Keratinocyte (primary cell): Measurements from ENCODE around the gene KLHDC8B. TPM values are rescaled to one million over a fixed set of nuclear protein-coding genes. Genes with fewer than 3 reads are reported as not detected.

Source experiments
- DNase-seq: peaks from one replicate; pipeline ENCODE4 v3.0.0-alpha.2; 2011; ENCODE audit warnings: low read depth, missing footprints, low spot score
- FAIRE-seq: peaks from 2 replicates; lab custom pipeline; 2011; peaks lifted over from hg19 to GRCh38; lab: Jason Lieb, UNC
- H2AFZ ChIP-seq: 2 replicates; pipeline ENCODE4 v1.6.0; 2012; ENCODE audit warnings: low read length, control low read depth, inconsistent platforms; ENCODE audit not compliant: control insufficient read depth
- H3K27ac ChIP-seq: 2 replicates; pipeline ENCODE4 v1.5.1; 2011; ENCODE audit warnings: low read length; ENCODE audit not compliant: control insufficient read depth, insufficient read depth
- H3K27me3 ChIP-seq: 3 replicates; pipeline ENCODE4 v1.6.0; 2011; ENCODE audit warnings: low read length; ENCODE audit not compliant: control insufficient read depth, insufficient read depth; ENCODE audit errors: extremely low read depth
- H3K36me3 ChIP-seq, 2 experiments: 2 replicates in 1 of 2; 3 replicates in 1 of 2; pipeline ENCODE4 v1.5.1; 2011; ENCODE audit warnings: low read length in 2 of 2, mild to moderate bottlenecking in 1 of 2; ENCODE audit not compliant: control insufficient read depth in 2 of 2, insufficient read depth in 2 of 2; ENCODE audit errors: extremely low read depth in 1 of 2
- H3K4me1 ChIP-seq: 3 replicates; pipeline ENCODE4 v1.5.1; 2011; ENCODE audit warnings: low read length; ENCODE audit not compliant: control insufficient read depth, insufficient read depth; ENCODE audit errors: extremely low read depth
- H3K4me2 ChIP-seq: 3 replicates; pipeline ENCODE4 v1.6.0; 2011; ENCODE audit warnings: low read depth, low read length; ENCODE audit not compliant: control insufficient read depth, insufficient read depth; ENCODE audit errors: extremely low read depth
- H3K4me3 ChIP-seq, 3 experiments: fragments of 200-600 bp in 1 of 3; sonication (generic) in 1 of 3; 2 replicates in 2 of 3; 3 replicates in 1 of 3; pipeline ENCODE4 v1.5.1; 2011 to 2016; ENCODE audit warnings: low read length in 3 of 3, mild to moderate bottlenecking in 3 of 3, control low read depth in 2 of 3, inconsistent platforms in 1 of 3, low read depth in 1 of 3, mixed read lengths in 1 of 3, mixed run types in 1 of 3, moderate library complexity in 1 of 3; ENCODE audit not compliant: control insufficient read depth in 2 of 3, insufficient read depth in 2 of 3; ENCODE audit errors: extremely low read depth in 1 of 3
- H3K79me2 ChIP-seq: 2 replicates; pipeline ENCODE4 v1.6.0; 2012; ENCODE audit warnings: low read length; ENCODE audit not compliant: control insufficient read depth, insufficient read depth
- H3K9ac ChIP-seq: 3 replicates; pipeline ENCODE4 v1.6.0; 2011; ENCODE audit warnings: low read length; ENCODE audit not compliant: control insufficient read depth, insufficient read depth; ENCODE audit errors: extremely low read depth
- H3K9me1 ChIP-seq: 3 replicates; pipeline ENCODE4 v1.6.0; 2011; ENCODE audit warnings: low read length; ENCODE audit not compliant: control insufficient read depth, insufficient read depth; ENCODE audit errors: extremely low read depth
- H3K9me3 ChIP-seq: 2 replicates; pipeline ENCODE4 v1.5.1; 2012; ENCODE audit warnings: low read depth, low read length; ENCODE audit not compliant: control insufficient read depth
- H4K20me1 ChIP-seq: 3 replicates; pipeline ENCODE4 v1.6.0; 2011; ENCODE audit warnings: low read length; ENCODE audit not compliant: control insufficient read depth, insufficient read depth; ENCODE audit errors: extremely low read depth
- EZH2 ChIP-seq: IDR thresholded peaks from one replicate; pipeline ENCODE4 v1.6.1; 2012; ENCODE audit warnings: inconsistent platforms, mild to moderate bottlenecking, low read length, moderate library complexity
- dilution Hi-C: fragments of 300-500 bp; cut with MboI; formaldehyde crosslinking; loops from one replicate; pipeline ENCODE4 v1.7.0; 2020; ENCODE audit warnings: low sequenced_read_pairs; ENCODE audit not compliant: extremely low pct_ligation_motif_present
- polyA minus RNA-seq, 3 experiments: library from RNA; depleted of rRNA, polyadenylated mRNA; stranded (reverse); fragments of >200 nt; gene quantifications; 1 replicate in 1 of 3; 2 replicates in 1 of 3; 3 replicates in 1 of 3; pipeline ENCODE4 v1.2.3, GENCODE V29; 2011
- polyA plus RNA-seq, 5 experiments: library from polyadenylated mRNA; depleted of rRNA in 3 of 5; stranded (reverse) in 3 of 5; stranded (forward) in 1 of 5; unstranded in 1 of 5; fragments of >200 nt; gene quantifications; 1 replicate in 1 of 5; 2 replicates in 3 of 5; 3 replicates in 1 of 5; pipeline versions ENCODE4 v1.2.1 to v1.2.3, GENCODE V29; 2011 to 2012; ENCODE audit warnings: missing spikeins in 2 of 5, low read depth in 1 of 5, low replicate concordance in 1 of 5
- TF ChIP-seq, protein P1 (sequence below), 3 experiments: IDR thresholded peaks in 1 of 3; conservative IDR thresholded peaks in 1 of 3; optimal IDR thresholded peaks in 1 of 3; 2 replicates in 2 of 3; 3 replicates in 1 of 3; pipeline versions ENCODE3 to v1.5.1; 2011; ENCODE audit warnings: low read length in 3 of 3, mild to moderate bottlenecking in 3 of 3, moderate library complexity in 2 of 3, control low read depth in 1 of 3, inconsistent platforms in 1 of 3; ENCODE audit not compliant: insufficient read depth in 2 of 3; ENCODE audit errors: extremely low read depth in 1 of 3

KLHDC8B gene
- polyA plus RNA-seq (18.3 to 51.6 TPM (median 19.5 TPM) in 3 replicates), polyA minus RNA-seq (10.9 to 42.9 TPM (median 12.5 TPM) in 3 replicates)
- polyA plus RNA-seq (2011; ENCODE audit: low read depth) = 9.4 TPM
- polyA plus RNA-seq (2011; cell fraction: cytosol; rRNA removed) = 20.7 and 27.6 TPM in 2 replicates
- 30.1 and 33.7 TPM in 2 replicates for polyA plus RNA-seq (2011; cell fraction: nucleus; rRNA removed)
- polyA plus RNA-seq (2012; ENCODE audit: low replicate concordance) = 13.5 and 54.4 TPM in 2 replicates
- 35.3 TPM for polyA minus RNA-seq (2011; cell fraction: cytosol; rRNA and poly(A)+ RNA removed)
- polyA minus RNA-seq (2011; cell fraction: nucleus; rRNA and poly(A)+ RNA removed) = 10.7 and 11.8 TPM in 2 replicates

DNA sequence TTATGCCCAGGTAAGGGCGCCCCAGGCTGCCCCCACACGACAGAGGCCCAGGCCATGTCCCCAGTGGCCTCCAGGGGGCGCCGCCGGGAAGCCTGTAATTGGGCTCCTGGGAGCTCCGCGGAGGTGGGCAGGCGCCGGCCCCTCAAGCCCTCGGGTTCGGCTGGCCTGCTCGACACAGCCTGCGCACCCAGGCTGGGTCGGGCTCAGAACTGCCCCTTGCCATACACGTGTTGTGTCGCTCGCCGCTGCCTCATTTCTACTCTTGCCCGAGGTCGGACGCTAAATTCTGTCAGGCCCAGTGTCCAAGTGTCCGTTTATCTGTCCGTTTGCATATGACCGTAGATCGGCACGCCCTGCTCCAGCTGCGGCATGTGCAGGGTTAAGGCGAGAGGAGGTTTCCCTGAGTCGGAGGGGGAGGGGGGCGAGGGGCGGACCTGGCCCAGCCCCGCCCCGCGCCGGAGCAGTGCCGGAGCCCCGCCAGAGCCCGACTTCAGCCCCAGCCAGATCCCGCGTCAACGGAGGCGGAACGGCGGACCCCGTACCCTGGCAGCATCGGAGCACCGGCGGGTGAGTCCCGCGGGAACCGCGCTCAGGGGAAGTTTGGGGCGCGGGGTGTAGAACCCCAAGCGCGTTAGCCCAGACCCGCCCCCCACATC, at the start of gene KLHDC8B:
TSS of gene KLHDC8B (plus strand) at position 480 of the 656 bp plus-strand sequence. CDS start 1,172 bp downstream, outside the sequence.
- no peak for DNase-seq
- peak; percentile 75 for FAIRE-seq
- no peaks in the 10 kb centered on the region for H3K9me1 ChIP-seq
- H3K27ac ChIP-seq = peak within 1 kb of the TSS; percentile 26
- H2AFZ ChIP-seq = peak within 1 kb of the TSS; percentile 99
- peak within 1 kb of the TSS; percentile 78 for H3K9ac ChIP-seq
- peaks cover 16% of the 10 kb centered on the region for H3K4me1 ChIP-seq
- H4K20me1 ChIP-seq = no peaks in the 10 kb centered on the region
- H3K4me2 ChIP-seq = peak within 1 kb of the TSS; percentile 97
- no peaks in the 10 kb centered on the region for H3K79me2 ChIP-seq
- H3K4me3 ChIP-seq = peak within 1 kb of the TSS; percentile 79 to 83 (median 82)
- H3K27me3 ChIP-seq = no peaks in the 10 kb centered on the region
- no peaks in the 10 kb centered on the region for H3K9me3 ChIP-seq
- H3K36me3 ChIP-seq = peaks cover 0 to 6% of the 10 kb centered on the region in 2 experiments
- TF ChIP-seq, protein P1, sequence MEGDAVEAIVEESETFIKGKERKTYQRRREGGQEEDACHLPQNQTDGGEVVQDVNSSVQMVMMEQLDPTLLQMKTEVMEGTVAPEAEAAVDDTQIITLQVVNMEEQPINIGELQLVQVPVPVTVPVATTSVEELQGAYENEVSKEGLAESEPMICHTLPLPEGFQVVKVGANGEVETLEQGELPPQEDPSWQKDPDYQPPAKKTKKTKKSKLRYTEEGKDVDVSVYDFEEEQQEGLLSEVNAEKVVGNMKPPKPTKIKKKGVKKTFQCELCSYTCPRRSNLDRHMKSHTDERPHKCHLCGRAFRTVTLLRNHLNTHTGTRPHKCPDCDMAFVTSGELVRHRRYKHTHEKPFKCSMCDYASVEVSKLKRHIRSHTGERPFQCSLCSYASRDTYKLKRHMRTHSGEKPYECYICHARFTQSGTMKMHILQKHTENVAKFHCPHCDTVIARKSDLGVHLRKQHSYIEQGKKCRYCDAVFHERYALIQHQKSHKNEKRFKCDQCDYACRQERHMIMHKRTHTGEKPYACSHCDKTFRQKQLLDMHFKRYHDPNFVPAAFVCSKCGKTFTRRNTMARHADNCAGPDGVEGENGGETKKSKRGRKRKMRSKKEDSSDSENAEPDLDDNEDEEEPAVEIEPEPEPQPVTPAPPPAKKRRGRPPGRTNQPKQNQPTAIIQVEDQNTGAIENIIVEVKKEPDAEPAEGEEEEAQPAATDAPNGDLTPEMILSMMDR (optimal IDR thresholded peaks at IDR 0.05 in 1 of 3, IDR thresholded peaks at IDR 0.05 in 1 of 3, conservative IDR thresholded peaks at IDR 0.05 in 1 of 3; ENCODE audit: extremely low read depth in 1 of 3, insufficient read depth in 2 of 3, low read length in 3 of 3) = peak; percentile 79 to 99 (median 87)
- no peak for TF ChIP-seq EZH2
- dilution Hi-C loops = no loop called here

DNA sequence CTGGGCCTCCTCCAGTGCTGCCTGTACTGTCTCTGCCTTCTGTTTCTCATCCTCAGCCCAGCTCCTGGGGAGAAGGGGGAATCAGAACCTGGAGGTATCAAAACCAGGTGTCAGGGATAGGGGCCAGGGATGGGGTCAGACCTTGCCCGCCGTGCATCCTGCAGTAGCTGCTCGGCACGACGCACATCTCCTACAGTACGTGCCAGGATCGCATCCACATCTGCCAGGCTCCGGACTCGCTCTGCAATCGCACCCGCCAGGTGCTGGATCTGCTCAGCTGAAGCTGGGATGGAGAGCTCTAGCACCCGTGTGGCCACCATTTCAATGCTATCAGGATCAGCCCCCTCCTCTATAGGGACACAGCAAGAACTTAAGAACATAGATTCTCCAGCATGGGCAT, 49.4 kb upstream of the KLHDC8B start:
- H3K27ac ChIP-seq = no peak overlapping the region
- dilution Hi-C loops = no loop called here
- no peak overlapping the region for H2AFZ ChIP-seq
- TF ChIP-seq, protein P1 (optimal IDR thresholded peaks at IDR 0.05 in 1 of 3, IDR thresholded peaks at IDR 0.05 in 1 of 3, conservative IDR thresholded peaks at IDR 0.05 in 1 of 3; ENCODE audit: extremely low read depth in 1 of 3, insufficient read depth in 2 of 3, low read length in 3 of 3) = no peak
- TF ChIP-seq EZH2 = no peak
- H3K36me3 ChIP-seq = peaks cover 35 to 47% of the 10 kb centered on the region in 2 experiments
- H3K4me3 ChIP-seq = no peak overlapping the region
- no peak for DNase-seq
- no peaks in the 10 kb centered on the region for H3K9me3 ChIP-seq
- FAIRE-seq = no peak
- H3K4me1 ChIP-seq = peaks cover 13% of the 10 kb centered on the region
- no peak overlapping the region for H3K4me2 ChIP-seq
- peaks cover 15% of the 10 kb centered on the region for H3K79me2 ChIP-seq
- no peaks in the 10 kb centered on the region for H3K27me3 ChIP-seq
- no peak overlapping the region for H3K9ac ChIP-seq
- H4K20me1 ChIP-seq = no peaks in the 10 kb centered on the region
- peaks cover 2% of the 10 kb centered on the region for H3K9me1 ChIP-seq
